Tibial nerve (tissue), 4 donors: ENCODE measurements around the gene RANBP17. TPM values are rescaled to one million over a fixed set of nuclear protein-coding genes. Genes with fewer than 3 reads are reported as not detected.

Experiments
- DNase-seq, 2 donors: peaks; one replicate each; pipeline ENCODE4 v3.0.0-alpha.2; 2019; ENCODE audit warnings: low spot score in 2 of 2
- H3K27ac ChIP-seq, 4 donors: fragments of 200-600 bp; sonication (generic) in 3 of 4; one replicate each; pipeline ENCODE4 v1.5.1; 2017 to 2019; ENCODE audit warnings: mild to moderate bottlenecking in 1 of 4
- H3K27me3 ChIP-seq, 2 donors: fragments of 200-600 bp; sonication (generic) in 1 of 2; one replicate each; pipeline versions ENCODE4 v1.5.1 to v1.6.0; 2017 to 2019
- H3K36me3 ChIP-seq, 3 donors: fragments of 200-600 bp; sonication (generic); one replicate each; pipeline ENCODE4 v1.5.1; 2018 to 2019
- H3K4me1 ChIP-seq, 4 donors: fragments of 200-600 bp; sonication (generic) in 3 of 4; one replicate each; pipeline ENCODE4 v1.5.1; 2017 to 2019
- H3K4me3 ChIP-seq, 4 donors: fragments of 200-600 bp; sonication (generic) in 3 of 4; one replicate each; pipeline ENCODE4 v1.5.1; 2017 to 2019; ENCODE audit warnings: mild to moderate bottlenecking in 1 of 4, moderate library complexity in 1 of 4
- H3K9me3 ChIP-seq, 4 donors: fragments of 200-600 bp; sonication (generic) in 3 of 4; one replicate each; pipeline ENCODE4 v1.5.1; 2017 to 2019
- CTCF ChIP-seq, 5 experiments: fragments of 200-600 bp in 3 of 5; fragments of 450-650 bp in 2 of 5; sonication (generic) in 3 of 5; IDR thresholded peaks; one replicate each; pipeline ENCODE4 v1.5.1; 2016 to 2019; ENCODE audit warnings: antibody characterized with exemption in 5 of 5, mild to moderate bottlenecking in 3 of 5, moderate library complexity in 2 of 5
- EP300 ChIP-seq, 2 donors: sonication (generic); formaldehyde crosslinking; IDR thresholded peaks; one replicate each; pipeline ENCODE4 v1.6.1; 2017; ENCODE audit warnings: antibody characterized with exemption in 2 of 2, mild to moderate bottlenecking in 1 of 2
- POLR2A ChIP-seq, 2 donors: fragments of 450-650 bp; IDR thresholded peaks; one replicate each; pipeline ENCODE4 v1.6.1; 2017; ENCODE audit warnings: antibody characterized with exemption in 2 of 2, mild to moderate bottlenecking in 2 of 2, moderate library complexity in 2 of 2
- WGBS, 2 donors: methylation state at CpG; one replicate each; pipeline ENCODE4 v1.1.5; 2018; 5-methylcytosine and 5-hydroxymethylcytosine counted together
- total RNA-seq, 4 donors: library from RNA; depleted of rRNA; stranded (reverse); fragments of >200 nt; gene quantifications; one replicate each; pipeline ENCODE4 v1.1.0, GENCODE V29; 2016

RANBP17 gene
- total RNA-seq, 4 donors from 2014 or later = 10.8 to 34.5 (median 17.6) TPM

- no peak overlapping the region for H3K4me3 ChIP-seq
- H3K36me3 ChIP-seq = no peaks in the 10 kb centered on the region
- WGBS, 2 donors = 78 to 89% methylated on average over 6 of the region's 6 CpGs
- no peak for DNase-seq
- H3K9me3 ChIP-seq = peaks cover 0 to 4% (median 0%) of the 10 kb centered on the region in 4 donors
- H3K4me1 ChIP-seq = no peaks in the 10 kb centered on the region
- H3K27me3 ChIP-seq = no peaks in the 10 kb centered on the region
- no peak overlapping the region for H3K27ac ChIP-seq
- TF ChIP-seq POLR2A (IDR thresholded peaks at IDR 0.05) = no peak
- TF ChIP-seq CTCF (IDR thresholded peaks at IDR 0.05) = no peak
- TF ChIP-seq EP300 (IDR thresholded peaks at IDR 0.05) = no peak
Measured at GRCh38 chr5:170854566-170854965, 7.3 kb upstream of the RANBP17 start.

GRCh38 chr5:170857066-170857465 is 4.8 kb upstream of the RANBP17 start:
- TF ChIP-seq POLR2A (IDR thresholded peaks at IDR 0.05) (no peak), EP300 (IDR thresholded peaks at IDR 0.05) (no peak), CTCF (IDR thresholded peaks at IDR 0.05) (no peak)
- 90 to 92% methylated on average over 2 of the region's 2 CpGs for whole genome bisulfite sequencing, 2 donors

GRCh38 chr5:170860415-170860814 is 1.4 kb upstream of the RANBP17 start:
- TF ChIP-seq CTCF (IDR thresholded peaks at IDR 0.05) (no peak), EP300 (IDR thresholded peaks at IDR 0.05) (no peak), POLR2A (IDR thresholded peaks at IDR 0.05) (no peak)
- H3K36me3 ChIP-seq = no peaks in the 10 kb centered on the region
- peaks cover 0 to 31% (median 5%) of the 10 kb centered on the region in 4 donors for H3K9me3 ChIP-seq
- no peak overlapping the region for H3K27ac ChIP-seq
- H3K27me3 ChIP-seq = peaks cover 0 to 16% of the 10 kb centered on the region in 2 donors
- peaks cover 0 to 7% (median 0%) of the 10 kb centered on the region in 4 donors for H3K4me1 ChIP-seq
- DNase-seq = no peak
- no peak overlapping the region for H3K4me3 ChIP-seq

More at GRCh38 chr5:170857066-170857465, 4.8 kb upstream of the RANBP17 start:
- Histone ChIP-seq H3K27me3 (peaks cover 0 to 2% of the 10 kb centered on the region in 2 donors), H3K4me1 (peaks cover 0 to 5% (median 0%) of the 10 kb centered on the region in 4 donors), H3K27ac (no peak overlapping the region), H3K4me3 (no peak overlapping the region), H3K36me3 (no peaks in the 10 kb centered on the region), H3K9me3 (peaks cover 0 to 27% (median 5%) of the 10 kb centered on the region in 4 donors)
- DNase-seq = no peak

GRCh38 chr5:170860818-170861666 is 776 bp upstream of the RANBP17 start:
- WGBS, 2 donors = 74 to 80% methylated on average over 5 of the region's 5 CpGs
- TF ChIP-seq CTCF (IDR thresholded peaks at IDR 0.05) = no peak
- no peak for TF ChIP-seq EP300 (IDR thresholded peaks at IDR 0.05)
- no peak for TF ChIP-seq POLR2A (IDR thresholded peaks at IDR 0.05)
- H3K27ac ChIP-seq = no peak overlapping the region

GRCh38 chr5:170861667-170861916 is 226 bp upstream of the RANBP17 start:
- Histone ChIP-seq H3K4me3 (peak overlapping the region in 3 of 4 donors; percentile 33 to 64 (median 49)), H3K4me1 (peaks cover 0 to 7% (median 0%) of the 10 kb centered on the region in 4 donors), H3K27ac (no peak overlapping the region), H3K27me3 (peaks cover 0 to 16% of the 10 kb centered on the region in 2 donors), H3K9me3 (peaks cover 0 to 31% (median 5%) of the 10 kb centered on the region in 4 donors), H3K36me3 (no peaks in the 10 kb centered on the region)
- 4 to 9% methylated on average over 3 to 17 of the region's 26 CpGs for WGBS, 2 donors
- TF ChIP-seq EP300 (IDR thresholded peaks at IDR 0.05) (no peak), POLR2A (IDR thresholded peaks at IDR 0.05) (no peak), CTCF (IDR thresholded peaks at IDR 0.05) (no peak)
- no peak for DNase-seq

More at GRCh38 chr5:170860818-170861666, 776 bp upstream of the RANBP17 start:
- Histone ChIP-seq H3K4me1 (peaks cover 0 to 7% (median 0%) of the 10 kb centered on the region in 4 donors), H3K36me3 (no peaks in the 10 kb centered on the region), H3K4me3 (no peak overlapping the region), H3K27me3 (peaks cover 0 to 16% of the 10 kb centered on the region in 2 donors), H3K9me3 (peaks cover 0 to 31% (median 5%) of the 10 kb centered on the region in 4 donors)
- DNase-seq = no peak
